G401 (cell line): ENCODE measurements around the gene ZNF200. TPM values are rescaled to one million over a fixed set of nuclear protein-coding genes. Genes with fewer than 3 reads are reported as not detected.
"Not testable (repeated sequence)": the region's sequence is repeated elsewhere in the genome, so short reads cannot be mapped to it uniquely, and the experiment has no call there.

Source experiments
- DNase-seq: peaks from one replicate; pipeline ENCODE4 v3.0.0-alpha.2; 2015; ENCODE audit warnings: low spot score
- in situ Hi-C: cut with HindIII; loops from 2 replicates; pipeline ENCODE4 v1.10.0; 2016; ENCODE audit warnings: low sequenced_read_pairs, mixed read lengths
- total RNA-seq: library from RNA; depleted of rRNA; stranded (reverse); fragments of >200 nt; shearing (Covaris generic); gene quantifications from 2 replicates; pipeline ENCODE4 v1.2.3, GENCODE V29; 2014; rRNA removed

ZNF200 gene, protein sequence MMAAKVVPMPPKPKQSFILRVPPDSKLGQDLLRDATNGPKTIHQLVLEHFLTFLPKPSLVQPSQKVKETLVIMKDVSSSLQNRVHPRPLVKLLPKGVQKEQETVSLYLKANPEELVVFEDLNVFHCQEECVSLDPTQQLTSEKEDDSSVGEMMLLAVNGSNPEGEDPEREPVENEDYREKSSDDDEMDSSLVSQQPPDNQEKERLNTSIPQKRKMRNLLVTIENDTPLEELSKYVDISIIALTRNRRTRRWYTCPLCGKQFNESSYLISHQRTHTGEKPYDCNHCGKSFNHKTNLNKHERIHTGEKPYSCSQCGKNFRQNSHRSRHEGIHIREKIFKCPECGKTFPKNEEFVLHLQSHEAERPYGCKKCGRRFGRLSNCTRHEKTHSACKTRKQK
- total RNA-seq = 9.8 and 10.1 TPM in 2 replicates

- in situ Hi-C loops = no loop called here
Observed at GRCh38 chr16:3234857-3235561, at the start of gene ZNF200. Gene ZNF200 (minus strand): TSS chr16:3235158. CDS start chr16:3233755, 1,403 bp downstream.

GRCh38 chr16:3283543-3284447 lies 48.8 kb upstream of the ZNF200 start:
- no peak for DNase-seq
- in situ Hi-C loops = no loop called here

More at GRCh38 chr16:3234857-3235561, at the start of gene ZNF200:
- DNase-seq = peak; percentile 96

DNA sequence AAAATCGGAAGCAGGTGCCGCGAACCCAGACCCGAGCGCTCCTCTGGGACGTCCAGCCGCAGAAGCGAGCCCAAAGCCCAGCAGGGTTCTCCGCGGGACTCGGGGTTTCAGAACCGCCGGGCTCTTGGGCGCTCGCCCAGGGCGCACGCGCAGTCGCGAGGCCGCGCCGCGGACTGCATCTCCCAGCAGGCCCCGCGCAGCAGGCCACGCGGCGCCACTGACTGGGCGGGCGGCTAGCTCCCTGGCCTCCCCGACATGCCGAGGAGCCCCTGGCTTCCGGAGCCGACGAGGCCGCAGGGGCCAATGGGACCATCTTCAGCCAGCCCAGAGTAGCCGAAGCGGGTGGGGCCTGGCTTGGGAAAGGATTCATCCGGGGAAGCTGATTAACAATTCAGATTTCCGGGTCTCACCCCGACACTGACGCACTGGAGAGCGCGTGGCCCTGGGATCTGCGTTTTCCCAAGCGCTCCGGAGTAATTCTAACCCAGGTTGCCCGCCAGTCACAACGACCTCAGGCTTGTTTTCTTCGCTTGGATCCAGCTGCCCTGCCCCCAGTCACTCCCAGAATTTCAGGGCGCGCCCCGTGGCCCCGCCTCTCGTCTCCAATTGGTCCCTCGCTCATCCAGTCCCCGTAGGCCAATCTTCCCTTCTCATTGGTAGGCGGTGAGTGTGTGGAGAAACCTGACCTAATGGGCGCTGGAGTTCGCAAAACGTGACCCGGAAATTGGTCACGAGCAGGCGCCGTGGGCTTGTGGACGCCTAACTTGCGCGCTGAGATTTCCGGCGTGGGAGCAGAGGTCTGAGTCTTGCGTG lies 48.0 kb upstream of the ZNF200 start, which contains the start of gene ZNF263:
ZNF263 (plus strand) TSS at position 762 of the 813 bp plus-strand sequence. CDS start 328 bp downstream, outside the sequence.
- DNase-seq = peak; percentile 99
- in situ Hi-C loops = no loop called here

DNA sequence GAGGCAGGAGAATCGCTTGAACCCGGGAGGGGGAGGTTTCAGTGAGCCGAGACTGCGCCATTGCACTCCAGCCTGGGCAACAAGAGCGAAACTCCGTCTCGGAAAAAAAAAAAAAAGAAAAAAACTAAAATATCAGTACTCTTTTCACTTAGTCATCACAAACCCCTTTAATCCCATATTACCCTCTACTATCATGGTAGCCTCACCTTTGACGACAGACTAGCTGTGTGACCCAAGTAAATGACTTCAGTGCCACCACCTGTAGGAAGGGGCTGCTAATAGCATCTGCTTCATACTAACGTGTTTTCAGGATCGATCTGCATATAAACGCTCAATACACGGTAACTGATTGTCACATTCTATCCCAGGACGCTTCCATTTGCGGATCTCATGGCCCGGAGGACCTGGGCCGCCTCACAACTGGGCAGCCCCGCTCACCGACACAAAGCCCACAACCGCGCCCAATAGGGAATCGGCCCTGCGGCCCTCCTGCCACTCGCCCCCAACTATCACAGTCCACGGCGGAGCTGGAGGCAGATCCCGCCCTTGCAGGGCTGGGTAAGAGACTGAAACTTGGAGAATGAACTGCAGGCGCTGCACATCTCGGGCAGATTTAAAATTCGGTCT lies 47.3 kb upstream of the ZNF200 start:
- in situ Hi-C loops = no loop called here

DNA sequence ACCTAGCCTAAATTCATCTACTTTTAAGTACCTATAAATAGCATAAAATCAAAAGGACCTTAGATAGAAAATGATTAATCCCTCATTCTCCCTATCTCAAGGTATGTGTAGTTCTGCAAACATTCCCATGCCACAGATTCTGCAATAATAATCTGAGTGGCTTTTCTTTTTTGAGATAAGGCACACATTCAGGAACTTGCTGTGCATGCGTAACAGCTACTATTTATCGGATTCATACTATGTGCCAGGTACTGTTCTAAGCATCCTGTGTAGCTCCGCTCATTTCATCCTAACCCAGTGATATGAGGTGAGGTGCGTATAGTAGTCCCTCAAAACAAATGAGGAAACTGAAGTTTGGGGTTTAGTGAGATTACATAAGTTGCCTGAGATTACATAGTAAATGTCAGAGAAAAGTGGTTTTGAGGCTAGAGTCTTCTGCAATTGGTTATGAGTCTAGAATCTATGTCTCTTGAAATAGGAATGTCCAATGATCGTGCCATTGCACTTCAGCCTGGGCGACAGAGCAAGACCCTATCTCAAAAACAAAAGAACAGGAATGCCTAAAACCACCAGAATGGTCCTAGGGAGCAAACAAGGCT lies 46.4 kb upstream of the ZNF200 start:
- no peak for DNase-seq
- in situ Hi-C loops = no loop called here

More for the DNA sequence above, 47.3 kb upstream of the ZNF200 start:
- DNase-seq = no peak

DNA sequence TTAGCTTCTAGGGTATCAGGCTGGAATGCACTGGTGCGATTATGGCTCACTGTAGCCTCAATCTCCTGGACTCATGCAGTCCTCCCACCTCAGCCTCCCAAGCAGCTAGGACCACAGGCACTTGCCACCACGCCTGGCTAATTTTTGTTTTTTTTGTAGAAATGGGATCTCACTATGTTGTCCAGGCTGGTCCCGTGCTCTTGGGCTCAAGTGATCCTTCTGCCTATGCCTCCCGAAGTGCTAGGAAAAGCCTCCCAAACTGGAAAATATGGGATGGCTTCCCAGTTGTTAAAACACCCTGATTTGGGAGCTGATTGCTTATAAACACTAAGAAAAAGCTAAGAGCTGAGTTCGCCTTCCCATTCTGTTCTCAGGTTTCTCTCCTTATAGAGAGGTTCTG lies 41.7 kb upstream of the ZNF200 start:
- in situ Hi-C loops = no loop called here
- DNase-seq = no peak

- no peak for DNase-seq
- in situ Hi-C loops = no loop called here
Observed at GRCh38 chr16:3274947-3275346, 40.0 kb upstream of the ZNF200 start.

DNA sequence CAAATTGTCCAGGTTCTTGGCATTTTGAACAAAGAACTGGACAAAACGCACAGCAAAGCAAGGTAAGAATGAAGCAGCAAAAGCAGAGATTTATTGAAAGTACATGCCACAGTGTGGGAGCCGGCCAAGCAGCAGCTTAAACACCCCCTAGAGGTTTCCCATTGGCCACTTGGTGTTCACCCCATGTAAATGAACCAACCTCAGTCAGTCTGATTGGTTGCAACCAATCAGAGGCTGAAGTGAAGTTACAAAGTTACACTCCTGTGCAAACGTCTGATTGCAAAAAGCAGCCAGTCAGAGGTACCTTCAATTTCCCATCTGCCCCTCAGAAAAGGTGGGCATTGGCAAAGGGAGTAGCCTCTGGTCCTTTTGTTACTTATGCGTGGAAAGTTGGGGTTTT lies 39.5 kb upstream of the ZNF200 start:
- in situ Hi-C loops = no loop called here
- DNase-seq = no peak

DNA sequence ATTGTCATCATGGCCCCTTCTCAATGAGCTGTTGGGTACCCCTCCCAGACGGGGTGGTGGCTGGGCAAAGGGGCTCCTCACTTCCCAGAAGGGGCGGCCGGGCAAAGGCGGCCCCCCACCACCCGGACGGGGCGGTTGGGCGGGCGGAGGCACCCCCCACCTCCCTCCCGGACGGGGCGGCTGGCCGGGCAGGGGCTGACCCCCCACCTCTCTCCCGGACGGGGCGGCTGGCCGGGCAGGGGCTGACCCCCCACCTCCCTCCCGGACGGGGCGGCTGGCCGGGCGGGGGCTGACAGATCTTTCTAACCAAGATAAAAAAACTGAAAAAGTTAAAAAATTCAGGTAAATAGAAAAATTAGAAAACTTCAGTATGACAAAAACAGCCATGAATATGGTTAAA lies 36.3 kb upstream of the ZNF200 start:
- DNase-seq, in situ Hi-C loops: not testable (repeated sequence)

GRCh38 chr16:3270718-3271117 lies 35.8 kb upstream of the ZNF200 start:
- DNase-seq, in situ Hi-C loops: not testable (repeated sequence)

- in situ Hi-C loops = no loop called here
- no peak for DNase-seq
Observed at GRCh38 chr16:3268294-3268693, 33.3 kb upstream of the ZNF200 start.

- in situ Hi-C loops = no loop called here
- DNase-seq = peak; percentile 23
Observed at GRCh38 chr16:3266873-3267537, 32.0 kb upstream of the ZNF200 start.

DNA sequence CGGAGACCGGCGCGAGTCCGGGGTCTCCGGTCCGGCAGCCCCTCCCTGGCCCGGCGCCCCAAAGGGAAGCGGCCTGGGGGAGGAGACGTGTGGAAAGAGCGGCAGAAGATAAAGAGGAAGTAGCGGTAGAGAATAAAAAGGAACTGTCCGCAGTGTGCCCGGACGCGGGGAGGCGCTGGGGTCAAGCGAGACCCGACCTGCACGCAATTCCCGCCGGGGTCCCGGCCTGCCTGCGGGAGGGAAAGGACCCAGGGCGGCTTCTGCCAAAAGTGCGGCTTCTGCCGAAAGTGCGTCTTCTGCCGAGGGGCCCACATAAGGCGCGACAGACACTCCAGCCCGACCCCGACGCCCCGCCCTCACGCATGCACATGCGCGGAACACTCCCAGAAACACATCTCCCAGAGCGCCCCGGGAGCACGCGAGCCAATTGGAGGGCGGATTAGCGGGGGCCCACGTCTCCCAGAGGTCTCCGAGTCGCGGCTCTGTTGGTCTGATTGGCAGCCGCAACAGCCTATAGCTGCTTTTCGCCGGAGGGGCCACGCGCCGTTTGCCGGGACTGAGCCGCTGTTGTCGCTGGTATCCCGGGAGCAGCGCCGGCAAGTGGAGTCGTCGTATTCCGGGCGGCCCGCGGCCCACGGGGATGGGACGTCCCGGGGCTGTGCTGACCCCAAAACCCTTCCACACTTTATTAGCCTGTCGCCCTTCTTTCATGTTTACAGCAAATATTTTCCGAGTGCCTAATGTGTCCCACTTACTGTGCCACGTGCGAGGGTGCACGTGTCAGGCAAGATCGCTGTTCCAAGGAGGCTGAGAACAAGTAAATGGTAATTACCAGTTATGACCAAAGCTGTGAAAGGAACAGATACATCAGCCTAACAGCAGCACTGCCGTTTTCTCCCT lies 29.4 kb upstream of the ZNF200 start:
- in situ Hi-C loops = no loop called here
- peak; percentile 98 for DNase-seq

DNA sequence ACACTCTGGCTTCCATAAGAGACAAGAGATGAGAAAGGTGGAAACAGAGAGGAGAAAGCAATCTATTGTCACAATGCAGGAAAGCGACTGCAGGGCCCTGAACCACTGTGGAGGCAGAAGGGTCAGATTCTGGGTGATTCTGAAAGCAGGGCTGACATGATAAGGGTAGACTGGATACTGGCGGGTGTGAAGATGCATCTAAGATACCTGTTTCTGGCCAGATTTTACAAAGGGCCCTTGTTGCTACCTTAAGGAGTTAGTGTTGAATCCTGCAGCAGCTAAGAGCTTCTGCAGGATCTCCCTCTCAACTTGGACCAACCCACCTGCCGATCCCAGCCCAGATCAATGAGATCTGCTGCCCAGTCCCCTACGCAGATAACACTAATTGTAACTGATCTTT lies 27.6 kb upstream of the ZNF200 start:
- DNase-seq = no peak
- in situ Hi-C loops = no loop called here

- in situ Hi-C loops = no loop called here
Observed at GRCh38 chr16:3259836-3260235, 24.9 kb upstream of the ZNF200 start.

DNA sequence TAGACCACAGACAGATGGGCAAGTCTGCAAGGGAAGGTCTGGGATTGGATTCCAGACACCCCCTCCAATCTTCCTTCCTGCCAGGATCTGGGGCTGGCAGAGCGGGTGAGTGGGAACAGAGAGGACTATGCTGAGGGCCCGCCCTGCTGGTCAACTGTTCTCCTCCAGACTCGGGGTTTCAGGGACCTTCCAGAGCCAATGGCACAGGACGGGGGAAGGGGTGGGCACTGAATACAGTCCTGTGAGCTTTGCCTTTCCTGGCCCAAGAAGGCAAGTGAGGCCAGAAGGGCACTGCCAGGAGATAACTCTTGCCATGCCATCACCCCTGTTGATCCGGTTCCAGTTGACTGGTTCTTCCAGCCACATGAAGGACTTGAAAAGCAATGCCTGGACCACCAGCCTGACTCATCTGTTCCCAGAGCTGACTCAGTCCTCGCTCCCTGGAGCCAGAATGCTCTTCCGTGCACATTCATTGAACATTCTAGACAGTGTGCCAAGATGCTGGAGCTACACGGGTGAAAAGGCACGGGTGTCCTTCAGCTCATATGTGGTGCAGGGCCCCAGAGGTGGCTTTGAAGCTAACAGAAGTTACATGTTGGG lies 22.0 kb upstream of the ZNF200 start:
- in situ Hi-C loops = no loop called here

More at GRCh38 chr16:3259836-3260235, 24.9 kb upstream of the ZNF200 start:
- DNase-seq = no peak

More for the DNA sequence above, 22.0 kb upstream of the ZNF200 start:
- no peak for DNase-seq
